Neutrophil (primary cell): ENCODE measurements around the gene SSC5D.

Experiments
- H3K27ac ChIP-seq: fragments of 200-600 bp; sonication (generic); 2 replicates; pipeline ENCODE4 v1.5.1; 2016; ENCODE audit warnings: mild to moderate bottlenecking, moderate library complexity
- H3K27me3 ChIP-seq: fragments of 200-600 bp; sonication (generic); 2 replicates; pipeline ENCODE4 v1.6.0; 2016; ENCODE audit warnings: mild to moderate bottlenecking
- H3K36me3 ChIP-seq: fragments of 200-600 bp; sonication (generic); 2 replicates; pipeline ENCODE4 v1.5.1; 2017
- H3K4me1 ChIP-seq, 2 experiments: fragments of 200-600 bp in 1 of 2; sonication (generic) in 1 of 2; 1 replicate in 1 of 2; 2 replicates in 1 of 2; pipeline versions ENCODE4 v1.5.1 to v1.6.1; 2013 to 2016; ENCODE audit warnings: low read depth in 1 of 2, low read length in 1 of 2, mild to moderate bottlenecking in 1 of 2, moderate library complexity in 1 of 2; ENCODE audit not compliant: control insufficient read depth in 1 of 2, insufficient read depth in 1 of 2
- H3K4me3 ChIP-seq, 2 experiments: fragments of 200-600 bp in 1 of 2; sonication (generic) in 1 of 2; 1 replicate in 1 of 2; 2 replicates in 1 of 2; pipeline ENCODE4 v1.5.1; 2013 to 2016; ENCODE audit warnings: low read depth in 1 of 2, low read length in 1 of 2, mild to moderate bottlenecking in 1 of 2, moderate library complexity in 1 of 2
- H3K9me3 ChIP-seq: fragments of 200-600 bp; sonication (generic); 2 replicates; pipeline ENCODE4 v1.5.1; 2016
- CTCF ChIP-seq: fragments of 200-600 bp; sonication (generic); IDR thresholded peaks from 2 replicates; pipeline ENCODE4 v1.5.1; 2016; ENCODE audit warnings: antibody characterized with exemption

SSC5D gene

GRCh38 chr19:55485439-55486011, 2.7 kb upstream of the SSC5D start:
- no peaks in the 10 kb centered on the region for H3K9me3 ChIP-seq
- H3K27ac ChIP-seq, result no peak overlapping the region
- H3K27me3 ChIP-seq, result peaks cover 65% of the 10 kb centered on the region
- H3K36me3 ChIP-seq, result peaks cover 34% of the 10 kb centered on the region
- H3K4me1 ChIP-seq, result peaks cover 7 to 8% of the 10 kb centered on the region in 2 experiments
- TF ChIP-seq CTCF, result no peak
- no peak overlapping the region for H3K4me3 ChIP-seq

- peaks cover 30% of the 10 kb centered on the region for H3K36me3 ChIP-seq
- H3K4me3 ChIP-seq, result no peak overlapping the region
- H3K27me3 ChIP-seq, result peaks cover 73% of the 10 kb centered on the region
- TF ChIP-seq CTCF, result no peak
- peaks cover 7 to 8% of the 10 kb centered on the region in 2 experiments for H3K4me1 ChIP-seq
- H3K27ac ChIP-seq, result no peak overlapping the region
- H3K9me3 ChIP-seq, result no peaks in the 10 kb centered on the region
Observed at GRCh38 chr19:55486043-55486970, 1.9 kb upstream of the SSC5D start.

- H3K27ac ChIP-seq, result no peak overlapping the region
Observed at GRCh38 chr19:55486971-55487923, 989 bp upstream of the SSC5D start.

GRCh38 chr19:55488986-55489710, 912 bp downstream of the SSC5D start:
- no peaks in the 10 kb centered on the region for H3K9me3 ChIP-seq
- peaks cover 1% of the 10 kb centered on the region for H3K36me3 ChIP-seq
- no peak overlapping the region for H3K27ac ChIP-seq
- TF ChIP-seq CTCF, result no peak
- H3K27me3 ChIP-seq, result peaks cover 95% of the 10 kb centered on the region
- peaks cover 7 to 8% of the 10 kb centered on the region in 2 experiments for H3K4me1 ChIP-seq
- no peak overlapping the region for H3K4me3 ChIP-seq

More at GRCh38 chr19:55486971-55487923, 989 bp upstream of the SSC5D start:
- peaks cover 7 to 8% of the 10 kb centered on the region in 2 experiments for H3K4me1 ChIP-seq
- no peaks in the 10 kb centered on the region for H3K9me3 ChIP-seq
- no peak overlapping the region for H3K4me3 ChIP-seq
- no peak for TF ChIP-seq CTCF
- H3K36me3 ChIP-seq, result peaks cover 20% of the 10 kb centered on the region
- H3K27me3 ChIP-seq, result peaks cover 82% of the 10 kb centered on the region
